Astrocyte (in vitro differentiated cells and primary cell): Measurements from ENCODE around the gene TIPRL. TPM values are rescaled to one million over a fixed set of nuclear protein-coding genes. Genes with fewer than 3 reads are reported as not detected.

ENCODE experiments used
- DNase-seq: peaks from one replicate; pipeline ENCODE4 v3.0.0-alpha.2; 2010; ENCODE audit warnings: low read depth
- FAIRE-seq: peaks from 2 replicates; lab custom pipeline; 2011; peaks lifted over from hg19 to GRCh38; lab: Jason Lieb, UNC
- H2AFZ ChIP-seq: 2 replicates; pipeline ENCODE4 v1.6.0; 2012; ENCODE audit warnings: low read depth, low read length, inconsistent platforms
- H3K27ac ChIP-seq: 2 replicates; pipeline ENCODE4 v1.5.1; 2011; ENCODE audit warnings: low read depth, low read length, inconsistent platforms
- H3K27me3 ChIP-seq: 2 replicates; pipeline ENCODE4 v1.6.0; 2011; ENCODE audit warnings: low read length, inconsistent platforms; ENCODE audit not compliant: insufficient read depth
- H3K36me3 ChIP-seq: 2 replicates; pipeline ENCODE4 v1.5.1; 2011; ENCODE audit warnings: low read length, inconsistent platforms; ENCODE audit not compliant: insufficient read depth
- H3K4me1 ChIP-seq: 2 replicates; pipeline ENCODE4 v1.5.1; 2011; ENCODE audit warnings: low read length, inconsistent platforms; ENCODE audit not compliant: insufficient read depth
- H3K4me2 ChIP-seq: 2 replicates; pipeline ENCODE4 v1.6.0; 2012; ENCODE audit warnings: low read length, inconsistent platforms
- H3K4me3 ChIP-seq: 2 replicates; pipeline ENCODE4 v1.5.1; 2011; ENCODE audit warnings: low read depth, mild to moderate bottlenecking, low read length, inconsistent platforms; ENCODE audit not compliant: insufficient read depth
- H3K79me2 ChIP-seq: 2 replicates; pipeline ENCODE4 v1.6.0; 2012; ENCODE audit warnings: mild to moderate bottlenecking, low read length, inconsistent platforms; ENCODE audit not compliant: insufficient read depth
- H3K9ac ChIP-seq: 2 replicates; pipeline ENCODE4 v1.6.0; 2012; ENCODE audit warnings: mild to moderate bottlenecking, low read length, inconsistent platforms
- H3K9me3 ChIP-seq: 2 replicates; pipeline ENCODE4 v1.5.1; 2012; ENCODE audit warnings: low read depth, mild to moderate bottlenecking, low read length, inconsistent platforms; ENCODE audit not compliant: insufficient read depth
- H4K20me1 ChIP-seq: 2 replicates; pipeline ENCODE4 v1.6.0; 2012; ENCODE audit warnings: low read length, inconsistent platforms; ENCODE audit not compliant: insufficient read depth
- H3K27ac Mint-ChIP-seq: one replicate; pipeline ENCODE4 v1.8.0; 2021; ENCODE audit warnings: mild to moderate bottlenecking, mixed read lengths; ENCODE audit not compliant: unreplicated experiment
- H3K27me3 Mint-ChIP-seq: one replicate; pipeline ENCODE4 v1.8.0; 2021; ENCODE audit warnings: low read depth, mixed read lengths; ENCODE audit not compliant: unreplicated experiment
- H3K36me3 Mint-ChIP-seq: one replicate; pipeline ENCODE4 v1.8.0; 2021; ENCODE audit warnings: low read depth, mixed read lengths; ENCODE audit not compliant: unreplicated experiment
- H3K4me1 Mint-ChIP-seq: one replicate; pipeline ENCODE4 v1.8.0; 2021; ENCODE audit warnings: low read depth, mixed read lengths; ENCODE audit not compliant: unreplicated experiment
- H3K4me3 Mint-ChIP-seq: one replicate; pipeline ENCODE4 v1.8.0; 2021; ENCODE audit warnings: mild to moderate bottlenecking, moderate library complexity, mixed read lengths; ENCODE audit not compliant: unreplicated experiment
- H3K9me3 Mint-ChIP-seq: one replicate; pipeline ENCODE4 v1.8.0; 2021; ENCODE audit warnings: mild to moderate bottlenecking, mixed read lengths; ENCODE audit not compliant: unreplicated experiment
- EZH2 ChIP-seq: IDR thresholded peaks from 2 replicates; pipeline ENCODE4 v1.6.1; 2012; ENCODE audit warnings: mild to moderate bottlenecking, low read length, inconsistent platforms; ENCODE audit not compliant: insufficient read depth
- total RNA-seq: library from RNA; stranded (reverse); gene quantifications from 2 replicates; pipeline ENCODE4 v1.2.1, GENCODE V29; 2021
- TF ChIP-seq, protein P1 (sequence below): IDR thresholded peaks from 2 replicates; pipeline ENCODE4 v1.5.1; 2011; ENCODE audit warnings: low read depth, mild to moderate bottlenecking, inconsistent platforms, low read length, moderate library complexity; ENCODE audit not compliant: insufficient read depth

Gene TIPRL
- total RNA-seq, 1 donor from 2014 or later = 37.4 TPM

DNA sequence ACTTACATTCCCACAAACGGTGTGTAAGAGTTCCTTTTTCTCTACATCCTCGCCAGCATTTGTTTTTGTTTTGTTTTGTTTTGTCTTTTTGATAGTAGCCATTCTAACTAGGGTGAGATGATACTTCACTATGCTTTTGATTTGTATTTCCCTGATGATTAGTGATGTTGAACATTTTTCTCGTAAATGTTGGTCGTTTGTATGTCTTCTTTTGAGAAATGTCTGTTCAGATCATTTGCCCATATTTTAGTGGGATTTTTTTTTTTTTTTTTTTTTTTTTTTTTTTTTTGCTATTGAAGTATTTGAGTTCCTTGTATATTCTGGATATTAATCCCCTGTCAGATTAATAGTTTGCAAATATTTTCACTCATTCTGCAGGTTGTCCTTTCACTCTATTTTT, 22.9 kb upstream of the TIPRL start:
- Histone ChIP-seq H3K27ac (no peak overlapping the region), H3K9me3 (no peaks in the 10 kb centered on the region), H3K27me3 (no peaks in the 10 kb centered on the region), H3K4me1 (no peaks in the 10 kb centered on the region), H3K36me3 (no peaks in the 10 kb centered on the region), H3K4me3 (no peak overlapping the region), H3K9ac (no peak overlapping the region), H2AFZ (no peak overlapping the region), H3K4me2 (no peak overlapping the region), H4K20me1 (no peaks in the 10 kb centered on the region), H3K79me2 (no peaks in the 10 kb centered on the region)
- Mint-ChIP-seq H3K4me1 (no peaks in the 10 kb centered on the region), H3K9me3 (peaks cover 15% of the 10 kb centered on the region), H3K4me3 (no peak overlapping the region), H3K27me3 (no peaks in the 10 kb centered on the region), H3K36me3 (peaks cover 2% of the 10 kb centered on the region), H3K27ac (no peak overlapping the region)
- DNase-seq (no peak), FAIRE-seq (no peak)
- TF ChIP-seq EZH2 = no peak
- TF ChIP-seq, protein P1, sequence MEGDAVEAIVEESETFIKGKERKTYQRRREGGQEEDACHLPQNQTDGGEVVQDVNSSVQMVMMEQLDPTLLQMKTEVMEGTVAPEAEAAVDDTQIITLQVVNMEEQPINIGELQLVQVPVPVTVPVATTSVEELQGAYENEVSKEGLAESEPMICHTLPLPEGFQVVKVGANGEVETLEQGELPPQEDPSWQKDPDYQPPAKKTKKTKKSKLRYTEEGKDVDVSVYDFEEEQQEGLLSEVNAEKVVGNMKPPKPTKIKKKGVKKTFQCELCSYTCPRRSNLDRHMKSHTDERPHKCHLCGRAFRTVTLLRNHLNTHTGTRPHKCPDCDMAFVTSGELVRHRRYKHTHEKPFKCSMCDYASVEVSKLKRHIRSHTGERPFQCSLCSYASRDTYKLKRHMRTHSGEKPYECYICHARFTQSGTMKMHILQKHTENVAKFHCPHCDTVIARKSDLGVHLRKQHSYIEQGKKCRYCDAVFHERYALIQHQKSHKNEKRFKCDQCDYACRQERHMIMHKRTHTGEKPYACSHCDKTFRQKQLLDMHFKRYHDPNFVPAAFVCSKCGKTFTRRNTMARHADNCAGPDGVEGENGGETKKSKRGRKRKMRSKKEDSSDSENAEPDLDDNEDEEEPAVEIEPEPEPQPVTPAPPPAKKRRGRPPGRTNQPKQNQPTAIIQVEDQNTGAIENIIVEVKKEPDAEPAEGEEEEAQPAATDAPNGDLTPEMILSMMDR = no peak

DNA sequence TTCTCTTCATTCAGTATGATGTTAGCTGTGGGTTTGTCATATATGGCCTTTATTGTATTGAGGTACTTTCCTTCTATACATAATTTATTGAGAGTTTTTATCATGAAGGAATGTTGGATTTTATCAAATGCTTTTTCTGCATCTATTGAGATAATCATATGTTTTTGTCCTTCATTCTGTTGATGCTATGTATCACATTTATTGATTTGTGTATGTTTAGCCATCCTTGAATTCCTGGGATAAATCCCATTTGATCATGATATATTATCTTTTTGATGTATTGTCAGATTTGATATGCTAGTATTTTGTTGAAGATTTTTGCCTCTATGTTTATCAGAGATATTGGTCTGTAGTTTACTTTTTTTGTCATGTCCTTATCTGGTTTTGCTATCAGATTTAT, 21.1 kb upstream of the TIPRL start:
- no peaks in the 10 kb centered on the region for H3K4me1 ChIP-seq
- no peaks in the 10 kb centered on the region for H3K27me3 Mint-ChIP-seq
- H3K9me3 ChIP-seq = peaks cover 5% of the 10 kb centered on the region
- H3K4me3 Mint-ChIP-seq = no peak overlapping the region
- H3K36me3 Mint-ChIP-seq = peaks cover 2% of the 10 kb centered on the region
- no peaks in the 10 kb centered on the region for H3K79me2 ChIP-seq
- peaks cover 18% of the 10 kb centered on the region for H3K9me3 Mint-ChIP-seq
- H4K20me1 ChIP-seq = no peaks in the 10 kb centered on the region
- DNase-seq = no peak
- H3K27me3 ChIP-seq = no peaks in the 10 kb centered on the region
- FAIRE-seq = no peak
- no peak overlapping the region for H3K4me2 ChIP-seq
- TF ChIP-seq, protein P1 = no peak
- TF ChIP-seq EZH2 = no peak
- no peaks in the 10 kb centered on the region for H3K36me3 ChIP-seq
- no peak overlapping the region for H3K9ac ChIP-seq
- H3K4me3 ChIP-seq = no peak overlapping the region
- H2AFZ ChIP-seq = no peak overlapping the region
- no peak overlapping the region for H3K27ac Mint-ChIP-seq
- H3K4me1 Mint-ChIP-seq = no peaks in the 10 kb centered on the region
- H3K27ac ChIP-seq = no peak overlapping the region

DNA sequence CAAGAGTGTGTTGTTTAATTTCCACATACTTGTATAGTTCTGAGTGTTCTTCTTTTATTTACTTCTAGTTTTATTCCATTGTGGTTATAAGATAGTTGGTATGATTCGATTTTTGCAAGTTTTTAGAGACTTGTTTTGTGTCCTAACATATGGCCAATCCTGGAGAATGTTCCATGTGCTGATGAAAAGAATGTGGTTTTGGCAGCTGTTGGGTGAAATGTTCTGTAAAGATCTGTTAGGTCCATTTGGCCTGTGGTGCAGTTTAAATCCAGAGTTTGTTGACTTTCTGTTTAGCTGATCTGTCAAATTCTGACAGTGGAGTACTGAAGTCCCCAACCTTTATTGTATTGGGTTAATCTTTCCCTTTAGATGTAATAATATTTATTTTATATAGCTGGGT, 19.5 kb upstream of the TIPRL start:
- H3K4me3 Mint-ChIP-seq = no peak overlapping the region
- H3K4me3 ChIP-seq = no peak overlapping the region
- no peaks in the 10 kb centered on the region for H3K27me3 ChIP-seq
- H3K4me2 ChIP-seq = no peak overlapping the region
- H3K36me3 Mint-ChIP-seq = peaks cover 2% of the 10 kb centered on the region
- H3K27me3 Mint-ChIP-seq = no peaks in the 10 kb centered on the region
- H4K20me1 ChIP-seq = no peaks in the 10 kb centered on the region
- FAIRE-seq (no peak), DNase-seq (no peak)
- H3K36me3 ChIP-seq = no peaks in the 10 kb centered on the region
- H3K27ac ChIP-seq = no peak overlapping the region
- TF ChIP-seq EZH2 = no peak
- TF ChIP-seq, protein P1 = no peak
- no peaks in the 10 kb centered on the region for H3K4me1 Mint-ChIP-seq
- no peak overlapping the region for H2AFZ ChIP-seq
- no peak overlapping the region for H3K9ac ChIP-seq
- no peaks in the 10 kb centered on the region for H3K4me1 ChIP-seq
- peaks cover 17% of the 10 kb centered on the region for H3K9me3 Mint-ChIP-seq
- H3K27ac Mint-ChIP-seq = no peak overlapping the region
- peaks cover 5% of the 10 kb centered on the region for H3K9me3 ChIP-seq
- no peaks in the 10 kb centered on the region for H3K79me2 ChIP-seq
